Breast epithelium (tissue), 3 donors: Measurements from ENCODE around the gene MRPS15.

Experiments used
- CTCF ChIP-seq, 3 donors: fragments of 450-650 bp; IDR thresholded peaks; one replicate each; pipeline ENCODE4 v1.5.1; 2016 to 2017; ENCODE audit warnings: antibody characterized with exemption in 3 of 3, mild to moderate bottlenecking in 3 of 3, moderate library complexity in 3 of 3
- POLR2A ChIP-seq: fragments of 450-650 bp; IDR thresholded peaks from one replicate; pipeline ENCODE4 v1.6.1; 2016; ENCODE audit warnings: antibody characterized with exemption, mild to moderate bottlenecking, moderate library complexity
- POLR2AphosphoS5 ChIP-seq, 3 donors: sonication (generic); formaldehyde crosslinking; IDR thresholded peaks; one replicate each; pipeline ENCODE4 v1.6.1; 2017; ENCODE audit warnings: antibody characterized with exemption in 3 of 3

- TF ChIP-seq CTCF (IDR thresholded peaks at IDR 0.05) = no peak
- TF ChIP-seq POLR2A = no peak
- TF ChIP-seq POLR2AphosphoS5 (IDR thresholded peaks at IDR 0.05) = no peak
Observed at GRCh38 chr1:36475910-36476604, 11.9 kb upstream of the MRPS15 start.
